ENCODE measurements around the gene PIEZO1.

- TF ChIP-seq CHD2 (IDR thresholded peaks at IDR 0.05; ENCODE audit: low read length, partially characterized antibody), result no peak
- no peak for TF ChIP-seq HEYL (CRISPR knock-in tag; IDR thresholded peaks at IDR 0.05)
- no peak for TF ChIP-seq CEBPB (IDR thresholded peaks at IDR 0.05)
- TF ChIP-seq, protein P1, sequence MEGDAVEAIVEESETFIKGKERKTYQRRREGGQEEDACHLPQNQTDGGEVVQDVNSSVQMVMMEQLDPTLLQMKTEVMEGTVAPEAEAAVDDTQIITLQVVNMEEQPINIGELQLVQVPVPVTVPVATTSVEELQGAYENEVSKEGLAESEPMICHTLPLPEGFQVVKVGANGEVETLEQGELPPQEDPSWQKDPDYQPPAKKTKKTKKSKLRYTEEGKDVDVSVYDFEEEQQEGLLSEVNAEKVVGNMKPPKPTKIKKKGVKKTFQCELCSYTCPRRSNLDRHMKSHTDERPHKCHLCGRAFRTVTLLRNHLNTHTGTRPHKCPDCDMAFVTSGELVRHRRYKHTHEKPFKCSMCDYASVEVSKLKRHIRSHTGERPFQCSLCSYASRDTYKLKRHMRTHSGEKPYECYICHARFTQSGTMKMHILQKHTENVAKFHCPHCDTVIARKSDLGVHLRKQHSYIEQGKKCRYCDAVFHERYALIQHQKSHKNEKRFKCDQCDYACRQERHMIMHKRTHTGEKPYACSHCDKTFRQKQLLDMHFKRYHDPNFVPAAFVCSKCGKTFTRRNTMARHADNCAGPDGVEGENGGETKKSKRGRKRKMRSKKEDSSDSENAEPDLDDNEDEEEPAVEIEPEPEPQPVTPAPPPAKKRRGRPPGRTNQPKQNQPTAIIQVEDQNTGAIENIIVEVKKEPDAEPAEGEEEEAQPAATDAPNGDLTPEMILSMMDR (IDR thresholded peaks at IDR 0.05), result no peak
- TF ChIP-seq EP300 (IDR thresholded peaks at IDR 0.05), result no peak
- no peak for TF ChIP-seq JUNB (IDR thresholded peaks at IDR 0.05)
- TF ChIP-seq POLR2A (IDR thresholded peaks at IDR 0.05; ENCODE audit: low read length), result no peak
- TF ChIP-seq, protein P2, sequence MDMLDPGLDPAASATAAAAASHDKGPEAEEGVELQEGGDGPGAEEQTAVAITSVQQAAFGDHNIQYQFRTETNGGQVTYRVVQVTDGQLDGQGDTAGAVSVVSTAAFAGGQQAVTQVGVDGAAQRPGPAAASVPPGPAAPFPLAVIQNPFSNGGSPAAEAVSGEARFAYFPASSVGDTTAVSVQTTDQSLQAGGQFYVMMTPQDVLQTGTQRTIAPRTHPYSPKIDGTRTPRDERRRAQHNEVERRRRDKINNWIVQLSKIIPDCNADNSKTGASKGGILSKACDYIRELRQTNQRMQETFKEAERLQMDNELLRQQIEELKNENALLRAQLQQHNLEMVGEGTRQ (IDR thresholded peaks at IDR 0.05), result no peak
- no peak for TF ChIP-seq NR3C1 (IDR thresholded peaks at IDR 0.05)
Observed at GRCh38 chr16:88772871-88773811, 11.9 kb downstream of the PIEZO1 start.
